HFF-Myc (cell line): Measurements from ENCODE around the gene SLC1A2.

Experiments
- DNase-seq: peaks from one replicate; pipeline ENCODE4 v3.0.0-alpha.2; 2011; ENCODE audit warnings: low read depth; ENCODE audit errors: extremely low read depth
- H3K4me3 ChIP-seq: replicated peaks from 2 replicates; pipeline ENCODE4 v1.5.1; 2011; ENCODE audit warnings: low read depth, mild to moderate bottlenecking, control low read depth, low read length
- TF ChIP-seq, protein P1 (sequence below): IDR thresholded peaks from 2 replicates; pipeline ENCODE4 v1.5.1; 2012; ENCODE audit warnings: mild to moderate bottlenecking, low read depth, low read length, control low read depth; ENCODE audit errors: missing control alignments

Gene SLC1A2

DNA sequence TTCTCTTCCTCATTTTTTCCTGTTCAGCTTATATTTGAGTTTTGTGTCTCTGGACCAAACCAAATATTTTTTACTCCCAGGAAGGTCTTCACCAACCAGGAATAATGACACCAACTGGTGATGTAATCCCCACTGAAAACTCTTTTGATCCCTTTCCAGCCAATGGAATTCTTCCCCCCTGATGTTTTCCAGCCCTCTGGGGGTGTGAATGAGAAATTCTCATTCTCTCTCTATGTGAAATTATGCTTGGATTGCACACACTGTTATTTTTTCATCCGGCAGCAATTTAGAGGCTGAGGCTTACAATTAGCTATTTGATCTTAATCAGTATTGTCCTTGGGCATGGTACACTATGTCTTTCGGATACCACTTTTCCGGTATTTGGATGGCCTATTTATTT lies 39.5 kb upstream of the SLC1A2 start:
- H3K4me3 ChIP-seq: no peak overlapping the region
- TF ChIP-seq, protein P1, sequence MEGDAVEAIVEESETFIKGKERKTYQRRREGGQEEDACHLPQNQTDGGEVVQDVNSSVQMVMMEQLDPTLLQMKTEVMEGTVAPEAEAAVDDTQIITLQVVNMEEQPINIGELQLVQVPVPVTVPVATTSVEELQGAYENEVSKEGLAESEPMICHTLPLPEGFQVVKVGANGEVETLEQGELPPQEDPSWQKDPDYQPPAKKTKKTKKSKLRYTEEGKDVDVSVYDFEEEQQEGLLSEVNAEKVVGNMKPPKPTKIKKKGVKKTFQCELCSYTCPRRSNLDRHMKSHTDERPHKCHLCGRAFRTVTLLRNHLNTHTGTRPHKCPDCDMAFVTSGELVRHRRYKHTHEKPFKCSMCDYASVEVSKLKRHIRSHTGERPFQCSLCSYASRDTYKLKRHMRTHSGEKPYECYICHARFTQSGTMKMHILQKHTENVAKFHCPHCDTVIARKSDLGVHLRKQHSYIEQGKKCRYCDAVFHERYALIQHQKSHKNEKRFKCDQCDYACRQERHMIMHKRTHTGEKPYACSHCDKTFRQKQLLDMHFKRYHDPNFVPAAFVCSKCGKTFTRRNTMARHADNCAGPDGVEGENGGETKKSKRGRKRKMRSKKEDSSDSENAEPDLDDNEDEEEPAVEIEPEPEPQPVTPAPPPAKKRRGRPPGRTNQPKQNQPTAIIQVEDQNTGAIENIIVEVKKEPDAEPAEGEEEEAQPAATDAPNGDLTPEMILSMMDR: no peak
- no peak for DNase-seq

DNA sequence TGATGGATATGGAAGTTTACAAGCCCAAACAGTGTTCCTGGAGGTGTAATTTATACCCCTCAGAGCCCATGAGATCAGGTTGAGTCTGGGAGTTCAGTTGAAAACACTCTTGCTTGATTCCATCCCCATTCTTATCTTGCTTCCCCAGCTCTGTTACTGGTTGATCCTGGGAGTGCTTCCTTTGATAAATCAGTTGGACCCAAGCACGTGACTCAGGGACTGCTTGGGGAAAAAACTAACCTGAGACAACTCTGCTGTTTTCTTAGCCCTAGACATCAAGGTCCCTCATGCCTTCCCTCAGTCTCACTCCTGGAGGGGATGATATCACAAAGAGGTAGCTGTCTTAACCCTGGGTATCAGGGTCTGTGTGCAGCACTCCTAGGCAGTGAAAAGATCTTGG lies 35.0 kb upstream of the SLC1A2 start:
- no peak overlapping the region for H3K4me3 ChIP-seq
- DNase-seq: no peak
- TF ChIP-seq, protein P1: no peak

DNA sequence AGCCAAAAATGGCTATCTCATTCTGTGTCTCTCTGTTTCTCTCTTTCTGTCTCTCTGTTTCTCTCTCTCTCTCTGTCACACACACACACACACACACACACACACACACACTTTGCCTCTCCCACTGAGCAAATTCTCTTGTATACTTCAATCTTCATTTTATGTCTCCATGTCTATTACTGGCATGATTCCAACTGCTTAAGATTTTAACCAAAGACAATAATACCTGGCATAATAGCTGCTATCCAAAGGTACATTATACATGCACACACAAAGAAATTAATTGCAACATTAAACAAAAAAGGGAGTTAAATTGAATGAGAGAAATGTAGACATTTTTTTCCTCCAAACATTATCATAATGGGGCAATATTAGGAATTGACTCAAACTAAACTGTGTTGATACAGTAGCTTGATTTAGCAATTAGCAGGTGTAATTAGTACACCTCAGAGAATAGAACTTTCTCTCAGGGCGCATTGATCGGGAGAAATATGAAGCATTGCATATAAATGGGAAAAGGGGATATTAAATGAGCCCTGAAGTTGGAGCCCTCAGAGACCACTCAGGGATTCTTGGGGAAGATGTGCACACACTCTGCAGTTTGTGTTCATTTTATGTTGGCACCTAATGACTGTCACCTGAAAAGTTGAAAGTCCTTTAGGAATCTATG lies 17.4 kb upstream of the SLC1A2 start:
- DNase-seq: no peak
- TF ChIP-seq, protein P1: no peak
- H3K4me3 ChIP-seq: no peak overlapping the region

DNA sequence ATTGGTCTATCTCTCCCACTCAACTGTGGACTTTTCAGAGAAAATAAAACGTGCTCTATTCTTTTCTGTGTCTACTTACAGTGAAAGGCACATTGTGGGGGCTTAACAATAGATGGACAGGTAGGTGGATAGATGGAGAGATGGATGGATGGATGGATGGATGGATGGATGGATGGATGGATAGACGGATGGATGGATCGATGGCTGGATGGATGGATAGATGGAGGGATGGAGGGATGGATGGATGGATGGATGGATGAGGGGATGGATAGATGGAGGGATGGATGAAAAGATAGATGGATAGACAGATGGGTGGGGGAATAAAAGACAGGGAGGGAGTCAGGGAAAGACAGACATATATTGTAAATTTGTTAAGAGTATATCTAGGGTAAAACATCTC lies 14.2 kb upstream of the SLC1A2 start:
- no peak overlapping the region for H3K4me3 ChIP-seq
- TF ChIP-seq, protein P1: no peak
- DNase-seq: no peak

DNA sequence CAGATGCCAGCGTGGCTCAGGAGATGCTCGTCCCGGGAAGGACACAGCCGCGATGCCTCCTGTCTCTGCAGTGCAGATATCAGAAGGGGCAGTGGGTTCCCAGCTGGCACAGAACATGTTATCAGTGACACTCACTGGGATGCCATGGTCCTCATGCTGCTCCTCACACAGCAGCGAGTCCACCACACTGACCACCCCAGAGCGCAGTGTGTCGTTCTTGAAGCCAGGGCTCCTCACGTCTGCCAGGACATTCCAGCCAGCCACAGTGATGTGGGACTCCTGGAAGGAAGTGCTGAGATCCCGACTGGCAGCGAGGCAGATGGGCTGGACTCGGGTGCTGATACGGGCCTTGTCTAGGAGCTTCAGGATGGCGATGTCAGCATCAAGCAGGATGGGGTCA lies 13.1 kb upstream of the SLC1A2 start:
- H3K4me3 ChIP-seq: no peak overlapping the region
- DNase-seq: no peak
- TF ChIP-seq, protein P1: no peak

DNA sequence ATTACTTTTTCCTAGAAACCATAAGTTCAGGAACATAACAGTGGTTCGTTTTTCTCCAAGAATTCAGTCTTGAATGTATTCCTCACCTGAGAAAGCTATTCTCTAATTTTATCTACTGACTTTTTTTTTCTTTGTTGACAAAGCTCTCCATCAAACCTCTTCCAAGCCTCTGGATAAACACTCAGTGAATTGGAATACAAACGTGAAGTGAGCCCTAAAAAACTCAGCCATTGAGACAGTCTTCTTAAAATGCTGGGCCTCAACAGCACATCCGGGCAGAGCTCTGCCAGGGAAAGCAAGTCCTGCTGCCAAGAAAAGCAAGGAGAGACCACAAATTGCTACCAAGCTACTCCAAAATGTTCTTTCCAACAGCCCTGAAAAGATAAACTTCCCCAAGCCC lies 7.7 kb upstream of the SLC1A2 start:
- TF ChIP-seq, protein P1: no peak
- no peak overlapping the region for H3K4me3 ChIP-seq
- no peak for DNase-seq

DNA sequence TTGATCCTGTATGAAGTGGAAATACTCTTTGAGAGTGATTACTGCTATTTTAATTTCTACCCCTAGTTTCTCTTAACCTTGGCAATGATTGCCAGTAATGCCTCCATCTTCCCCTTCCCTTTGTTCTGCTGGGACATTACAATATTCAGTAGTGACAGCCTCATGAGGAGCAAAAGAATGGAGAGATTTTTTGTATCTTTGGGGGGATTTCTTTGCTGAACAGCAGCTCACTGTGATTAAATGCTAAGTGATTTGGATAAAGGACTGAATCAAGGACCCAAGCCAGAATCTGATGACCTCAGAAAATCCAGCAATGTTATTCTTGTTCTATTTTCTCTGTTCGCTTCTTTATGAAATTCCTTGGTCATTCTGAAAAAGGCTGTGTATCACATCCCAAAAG lies 7.0 kb upstream of the SLC1A2 start:
- TF ChIP-seq, protein P1: no peak
- no peak overlapping the region for H3K4me3 ChIP-seq

More for the DNA sequence above, 7.0 kb upstream of the SLC1A2 start:
- no peak for DNase-seq
